Vagina (tissue), 2 donors: Measurements from ENCODE around the gene ZNF853.

ENCODE experiments used
- CTCF ChIP-seq, 3 experiments: fragments of 450-650 bp in 2 of 3; fragments of 200-600 bp in 1 of 3; sonication (generic) in 1 of 3; IDR thresholded peaks; one replicate each; pipeline ENCODE4 v1.5.1; 2017 to 2019; ENCODE audit warnings: antibody characterized with exemption in 3 of 3, mild to moderate bottlenecking in 2 of 3, moderate library complexity in 2 of 3
- POLR2A ChIP-seq, 2 donors: fragments of 450-650 bp; IDR thresholded peaks; one replicate each; pipeline ENCODE4 v1.6.1; 2017; ENCODE audit warnings: antibody characterized with exemption in 2 of 2, mild to moderate bottlenecking in 2 of 2, moderate library complexity in 2 of 2
- POLR2AphosphoS5 ChIP-seq, 2 donors: sonication (generic); formaldehyde crosslinking; IDR thresholded peaks; one replicate each; pipeline ENCODE4 v1.9.0; 2017; ENCODE audit warnings: antibody characterized with exemption in 2 of 2, mild to moderate bottlenecking in 2 of 2, low read depth in 1 of 2; ENCODE audit not compliant: insufficient read depth in 1 of 2

- TF ChIP-seq CTCF (IDR thresholded peaks at IDR 0.05) (no peak), POLR2A (IDR thresholded peaks at IDR 0.05) (no peak), POLR2AphosphoS5 (IDR thresholded peaks at IDR 0.05; ENCODE audit: insufficient read depth in 1 of 2, low read depth in 1 of 2) (no peak)
Observed at GRCh38 chr7:6641305-6642035, 26.1 kb downstream of the ZNF853 start.
